ENCODE results near the gene RAB26.
"Not testable (repeated sequence)": the region's sequence is repeated elsewhere in the genome, so short reads cannot be mapped to it uniquely, and the experiment has no call there.

- peak; percentile 13 for TF ChIP-seq POLR2A (IDR thresholded peaks at IDR 0.05)
- TF ChIP-seq EP300, CTCF (IDR thresholded peaks at IDR 0.05): not testable (repeated sequence)
Observed at GRCh38 chr16:2124694-2125444, 23.6 kb upstream of the RAB26 start.

Measured in ovary (tissue), 3 donors.